ENCODE data around the gene ZCCHC12. TPM values are rescaled to one million over a fixed set of nuclear protein-coding genes. Genes with fewer than 3 reads are reported as not detected.
A peak's percentile ranks its signal among the peaks of the same experiment; 100 is the strongest.

ZCCHC12 gene
- total RNA-seq, 1 experiment from 2014 or later, result 0.05 TPM

DNA sequence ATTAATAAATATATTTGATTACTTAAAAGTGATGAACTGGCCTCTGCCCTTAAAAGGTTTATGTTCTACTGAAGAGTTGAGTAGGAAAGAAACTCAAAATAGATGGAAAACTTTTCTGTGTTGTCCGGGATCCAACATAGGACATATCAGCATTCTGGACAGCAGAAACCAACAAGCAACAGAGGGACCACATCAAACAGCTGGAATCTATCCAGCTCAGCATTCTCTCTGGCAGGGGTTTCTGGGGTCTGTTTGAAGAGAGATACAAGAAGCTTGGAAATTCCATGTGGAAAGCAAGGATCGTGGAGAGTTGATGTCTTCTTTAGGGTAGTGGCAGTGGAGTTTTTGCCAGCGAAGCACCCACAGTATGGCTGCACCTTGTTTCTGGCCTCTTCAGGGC is 43.6 kb downstream of the ZCCHC12 start:
- DNase-seq (ENCODE audit: low read depth), result no peak

DNA sequence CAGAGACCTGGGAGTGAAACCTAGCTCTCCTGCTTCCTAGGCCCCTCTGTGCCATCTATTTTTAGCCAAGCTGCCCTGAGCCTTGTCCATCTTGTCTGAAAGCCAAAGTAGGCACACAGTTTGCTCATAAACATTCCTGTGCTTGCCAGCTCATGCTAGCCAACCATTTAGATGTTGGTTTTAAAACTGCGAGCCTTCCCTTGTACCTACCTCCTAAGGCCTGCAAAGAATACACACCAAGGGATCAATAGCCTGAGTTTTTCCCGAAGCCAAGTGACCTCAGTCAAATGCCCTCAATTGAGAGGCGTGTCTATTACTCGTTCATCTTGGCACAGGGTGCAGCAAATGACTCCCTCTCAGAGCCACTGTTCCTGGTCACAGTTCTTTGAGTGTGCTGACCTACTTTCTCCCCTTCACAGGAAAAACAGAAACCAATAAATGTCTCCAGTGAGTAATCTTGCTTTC is 48.5 kb downstream of the ZCCHC12 start:
- DNase-seq (ENCODE audit: low read depth), result peak; percentile 74

Other genes with a start within 250 kb of the ZCCHC12 start
- gene IL13RA1, start 96.2 kb upstream of the ZCCHC12 start, total RNA-seq (2014; rRNA removed; shearing (Covaris generic)), result 141 and 174 TPM in 2 replicates
- 5.6 and 8.7 TPM in 2 replicates for gene LONRF3, start 150.8 kb downstream of the ZCCHC12 start, total RNA-seq (2014; rRNA removed; shearing (Covaris generic))
- gene CT47C1, start 249.2 kb downstream of the ZCCHC12 start, total RNA-seq (2014; rRNA removed; shearing (Covaris generic)), result 0.39 TPM in 1 of 2 replicates, not detected in the other

Measured in M059J (cell line).